HG03060 (cell line): ENCODE results near the gene WNT3.
"Not testable (repeated sequence)": the region's sequence is repeated elsewhere in the genome, so short reads cannot be mapped to it uniquely, and the experiment has no call there.

ENCODE experiments used
- ATAC-seq: cut with Tn5 transposase; IDR thresholded peaks from one replicate; pipeline ENCODE4 v1.9.1; 2021; ENCODE audit warnings: low read depth, moderate number of reproducible peaks; ENCODE audit not compliant: unreplicated experiment

Gene WNT3

DNA sequence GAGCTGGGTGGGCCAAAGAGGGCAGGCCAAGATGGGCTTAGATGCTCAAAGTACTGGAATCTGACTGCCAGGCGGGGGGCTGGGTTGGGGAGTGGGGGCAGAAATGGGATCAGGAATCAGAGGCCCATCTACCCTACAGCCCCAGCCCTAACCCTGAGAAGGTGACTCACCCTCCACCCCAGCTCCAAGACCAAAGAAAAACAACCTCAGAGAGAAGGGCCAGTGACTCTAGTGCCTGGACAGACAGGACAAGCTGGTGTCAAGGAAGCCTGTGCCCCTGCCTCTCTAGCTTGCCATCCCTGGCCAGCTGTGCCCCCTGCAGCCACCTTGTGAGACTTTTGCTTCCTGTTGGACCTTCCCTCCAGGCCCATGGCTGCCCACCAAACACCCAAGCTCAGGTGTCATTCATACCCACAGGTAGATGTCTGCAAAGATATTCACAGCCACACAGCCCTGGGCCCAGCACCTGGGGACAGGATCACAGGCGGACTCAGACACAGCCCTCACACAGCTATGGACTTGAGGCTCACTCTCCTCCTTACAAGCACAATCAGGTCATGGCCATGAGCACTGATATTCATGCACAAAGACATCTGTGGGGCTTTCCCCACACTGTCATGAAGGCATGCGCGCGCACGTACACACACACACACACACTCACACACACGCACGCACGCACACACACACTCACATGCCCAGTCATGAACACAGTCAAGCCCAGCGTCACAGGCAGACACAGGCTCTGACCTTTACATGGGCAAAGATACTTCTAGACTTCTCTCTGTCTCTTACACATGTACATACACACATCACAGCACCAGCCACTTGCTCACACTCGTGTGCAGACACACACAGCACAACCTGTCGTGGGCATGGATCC lies 2.8 kb downstream of the WNT3 start:
- ATAC-seq = no peak

DNA sequence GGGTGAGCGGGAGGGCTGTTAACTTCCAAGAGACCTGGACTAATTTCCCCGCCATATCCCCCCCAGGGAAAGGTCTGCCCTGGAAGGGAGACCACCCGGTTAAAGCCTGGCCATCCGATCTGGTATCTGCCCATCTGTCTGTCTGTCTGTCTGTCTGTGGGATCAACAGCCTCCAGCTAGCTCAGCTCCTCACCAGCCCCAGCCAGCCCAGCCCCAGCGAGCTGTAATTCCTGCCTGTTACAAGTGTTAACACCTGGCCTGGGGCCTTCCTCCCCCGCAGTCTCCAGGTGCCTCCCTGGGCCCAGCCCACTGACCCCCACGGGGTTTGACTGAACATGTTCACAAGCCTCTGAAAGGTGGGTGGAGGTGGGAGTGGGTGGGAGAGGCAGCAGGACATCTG lies 4.0 kb downstream of the WNT3 start:
- ATAC-seq = no peak

DNA sequence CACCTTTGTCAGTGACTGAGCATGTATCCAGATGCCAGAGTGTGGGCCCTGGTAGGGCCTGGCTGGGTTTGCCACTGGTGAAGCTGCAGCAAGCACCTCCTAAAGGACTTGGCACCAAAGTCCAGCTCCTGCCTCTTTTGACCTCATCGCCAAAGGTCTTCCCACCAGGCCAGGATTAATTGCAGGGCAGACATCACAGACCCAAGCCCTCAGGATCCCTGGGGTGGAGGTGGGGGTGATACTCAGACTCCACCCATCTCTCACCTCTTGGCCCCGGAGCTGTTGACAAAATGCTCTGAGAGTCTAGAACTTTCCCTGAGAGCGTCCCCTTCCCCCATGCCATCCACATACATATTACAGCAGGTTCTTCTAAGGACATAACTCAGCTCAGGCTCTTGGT lies 4.6 kb downstream of the WNT3 start:
- no peak for ATAC-seq

DNA sequence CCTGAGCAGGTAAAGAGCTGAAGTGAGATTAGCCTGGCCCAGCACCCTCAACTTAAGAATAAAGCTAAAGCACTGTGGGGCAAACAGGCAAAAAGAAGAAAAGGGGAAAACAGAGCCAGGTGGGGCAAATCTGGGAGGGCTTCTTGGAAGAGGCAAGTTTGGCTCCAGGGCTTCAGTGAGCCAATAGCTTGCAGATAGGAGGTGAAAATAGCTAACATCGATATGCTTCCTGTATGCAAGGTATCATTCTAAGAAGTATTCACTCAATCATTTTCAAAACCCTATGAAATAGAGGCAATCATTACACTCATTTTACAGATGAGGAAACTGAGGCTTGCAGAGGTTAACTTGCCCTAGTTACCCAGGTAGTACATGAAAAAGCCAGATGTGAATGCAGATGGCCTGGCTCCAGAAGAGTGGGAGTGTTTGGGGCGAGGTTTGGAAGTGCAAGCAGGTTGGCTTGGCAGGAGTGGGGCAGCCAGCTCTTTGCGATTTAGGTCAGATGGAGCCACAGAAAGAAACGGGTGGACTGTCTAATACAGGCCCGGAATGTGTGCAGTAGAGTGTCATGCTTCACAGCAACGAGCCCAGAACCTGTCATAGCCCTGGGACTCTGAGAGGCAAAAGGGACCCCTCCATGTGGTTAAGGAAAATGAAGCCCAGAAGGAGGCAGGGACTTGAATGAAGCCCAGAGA lies 5.7 kb downstream of the WNT3 start:
- no peak for ATAC-seq

DNA sequence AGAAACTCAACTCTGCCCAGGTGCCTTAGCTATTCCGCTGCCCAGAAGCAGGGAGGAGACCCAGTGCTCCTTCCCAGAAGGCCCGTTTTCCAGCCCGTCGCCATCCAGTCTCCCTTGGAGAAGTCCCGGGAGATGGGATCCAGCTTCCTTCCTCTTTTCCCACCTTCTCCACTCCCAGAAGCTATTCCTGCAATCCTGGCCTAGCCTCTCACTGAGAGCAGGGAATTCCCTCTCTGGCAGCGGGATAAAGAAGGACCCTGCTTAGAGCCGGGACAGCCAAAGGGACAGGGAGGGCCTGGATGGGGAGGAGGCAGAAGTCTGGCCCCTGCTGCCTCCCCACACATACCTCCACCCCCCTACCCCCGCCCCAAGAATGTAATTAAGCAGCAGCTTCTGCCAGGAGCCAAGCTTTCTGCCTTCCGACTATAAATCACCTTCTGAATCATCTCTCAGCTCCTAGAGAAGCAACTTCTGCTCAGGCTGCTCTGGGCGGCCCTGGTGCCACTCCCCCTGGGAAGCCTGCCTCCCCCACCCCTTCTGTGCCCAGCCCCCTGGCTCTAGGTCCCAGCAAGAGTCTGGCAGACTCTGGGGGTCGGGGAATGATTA lies 6.4 kb downstream of the WNT3 start:
- no peak for ATAC-seq

DNA sequence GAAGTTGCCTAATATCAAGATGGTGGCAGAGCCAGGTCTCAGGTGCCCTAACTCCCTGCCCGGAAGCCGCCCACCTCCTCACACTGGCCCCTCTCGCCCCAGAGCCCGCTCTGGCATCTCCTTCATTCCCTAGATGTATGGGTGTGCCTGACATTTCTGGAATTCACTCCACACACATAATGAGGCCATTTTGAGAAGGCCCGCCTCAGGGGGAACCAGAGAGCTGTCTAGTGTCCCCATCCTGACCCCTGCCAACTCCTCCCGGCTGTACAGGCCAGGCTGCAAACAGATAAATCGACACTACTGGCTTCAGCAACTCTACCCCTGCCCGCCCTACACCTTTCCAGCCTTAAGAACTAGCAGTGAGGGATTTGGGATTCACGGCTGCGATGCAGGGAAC lies 7.7 kb downstream of the WNT3 start:
- ATAC-seq = no peak

DNA sequence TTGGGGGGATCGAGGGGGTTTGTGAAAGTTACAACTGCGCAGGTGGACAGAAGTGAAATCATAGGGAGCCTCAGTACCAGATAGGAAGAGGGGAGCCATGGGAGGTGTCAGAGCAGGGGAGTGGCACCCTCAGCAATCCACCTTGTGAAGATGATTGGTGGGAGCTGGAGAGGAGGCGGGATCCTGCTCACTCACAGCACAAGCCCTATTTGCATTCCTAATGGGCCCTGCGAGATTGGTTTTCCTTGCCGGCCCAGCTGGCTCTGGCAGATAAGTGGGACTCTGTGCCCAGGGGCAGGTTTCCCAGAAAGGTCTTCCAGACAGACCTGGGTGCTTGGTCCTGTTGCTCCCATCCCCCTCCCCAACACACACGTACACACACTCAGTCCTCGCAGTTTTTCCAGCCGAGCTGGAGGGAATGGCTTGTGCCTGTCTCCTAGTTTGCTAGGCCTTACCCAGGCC lies 9.4 kb downstream of the WNT3 start:
- ATAC-seq = no peak

DNA sequence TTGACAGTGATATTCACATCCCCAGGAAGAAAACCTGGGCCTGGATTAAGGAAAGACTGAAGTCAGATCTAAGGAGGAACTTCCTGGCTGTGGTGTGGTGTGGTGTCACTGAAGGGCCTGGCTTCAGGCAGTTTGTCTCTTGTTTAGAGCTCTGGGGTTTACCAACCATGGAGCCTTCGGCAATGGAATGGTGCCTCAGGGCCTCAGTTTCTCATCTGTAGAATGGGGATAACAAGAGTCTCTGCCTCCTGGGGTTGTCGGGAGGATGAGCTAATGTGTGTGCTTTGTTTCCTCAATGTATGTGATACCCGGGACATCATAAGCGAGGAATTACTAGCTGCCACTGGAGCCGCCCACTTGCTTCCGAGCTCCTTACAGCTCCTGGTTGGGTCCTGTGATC lies 12.7 kb downstream of the WNT3 start:
- ATAC-seq = no peak

DNA sequence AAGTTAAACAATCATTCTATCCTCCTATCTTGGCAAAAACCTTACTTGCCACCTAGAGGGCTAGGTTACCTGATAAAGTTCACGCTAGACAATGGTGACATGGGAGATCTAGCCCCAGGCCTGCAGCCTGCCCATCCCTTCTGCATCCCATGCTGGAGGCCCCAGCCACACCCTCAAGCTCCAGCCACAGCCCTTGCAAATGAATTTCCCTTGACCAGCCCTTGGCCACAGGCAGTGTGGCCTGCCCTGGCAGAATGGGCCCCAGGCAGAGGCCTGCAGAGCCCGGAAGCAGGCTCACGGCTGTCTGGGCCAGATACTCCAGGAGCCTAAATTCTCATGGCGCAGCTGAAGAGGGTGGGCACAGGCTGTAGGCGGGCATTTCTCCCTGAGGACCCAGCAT lies 14.9 kb downstream of the WNT3 start:
- ATAC-seq = no peak

DNA sequence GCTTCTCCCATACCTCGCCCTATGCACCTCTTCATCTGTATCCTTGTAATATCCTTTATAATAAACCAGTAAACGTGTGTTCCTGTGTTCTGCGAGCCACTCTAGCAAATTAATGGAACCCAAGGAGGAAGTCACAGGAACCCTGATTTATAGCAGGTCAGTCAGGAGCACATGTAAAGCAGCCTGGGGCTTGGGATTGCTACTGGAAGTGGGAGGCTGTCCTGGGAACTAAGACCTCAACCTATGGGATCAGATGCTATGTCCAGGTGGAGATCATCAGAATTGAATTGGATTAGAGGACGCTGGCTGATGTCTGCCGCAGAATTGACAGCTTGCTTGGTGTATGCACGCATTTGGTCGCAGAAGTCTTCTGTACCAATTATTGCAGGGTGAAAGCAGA lies 15.7 kb downstream of the WNT3 start:
- no peak for ATAC-seq

DNA sequence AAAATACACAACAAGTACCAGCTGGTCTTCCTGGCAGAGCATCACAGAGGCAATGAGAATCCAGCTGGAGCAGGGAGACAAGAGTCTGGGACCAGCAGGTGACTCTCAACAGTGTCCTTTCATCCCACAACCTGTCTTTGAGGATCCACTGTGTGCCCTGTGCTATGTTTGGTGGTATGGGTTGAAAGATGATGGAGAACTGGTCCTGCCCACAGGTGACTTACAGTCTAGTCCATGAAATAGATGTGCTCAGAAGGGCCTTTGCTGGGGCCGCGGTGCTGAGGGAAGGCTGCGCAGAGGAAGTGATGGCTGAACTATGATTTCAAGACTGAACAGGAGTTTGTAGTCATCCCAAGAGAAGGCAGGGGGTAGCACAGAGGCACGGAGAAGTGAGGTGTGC lies 17.9 kb downstream of the WNT3 start:
- ATAC-seq = no peak

DNA sequence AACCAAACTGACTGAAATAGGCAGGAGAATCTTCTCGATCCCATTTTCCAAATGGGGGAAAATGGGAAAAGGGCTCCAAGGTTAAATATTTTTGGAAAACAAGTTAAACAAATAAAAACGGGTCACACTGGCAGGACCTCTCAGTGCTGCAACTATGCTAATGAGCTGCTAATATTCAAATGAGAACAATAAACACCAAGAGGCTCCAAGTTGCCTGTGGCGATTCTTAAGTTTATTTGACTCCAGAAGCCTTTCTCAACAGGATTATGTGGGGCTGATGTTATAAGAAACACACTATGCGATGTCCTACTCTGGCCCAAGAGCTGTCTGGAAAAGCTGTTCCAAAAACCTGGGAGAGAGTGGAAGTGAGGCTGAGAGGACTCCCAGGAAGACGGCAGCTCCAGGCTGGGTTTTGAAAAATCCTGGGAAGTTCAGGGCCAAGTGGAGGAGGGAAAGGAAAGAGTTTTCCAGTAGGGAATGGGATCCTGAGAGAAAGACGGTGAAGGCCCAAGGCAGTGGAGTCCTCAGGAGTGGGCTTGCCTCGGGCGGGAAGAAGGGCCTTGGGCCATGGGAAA lies 21.4 kb downstream of the WNT3 start:
- ATAC-seq = no peak

DNA sequence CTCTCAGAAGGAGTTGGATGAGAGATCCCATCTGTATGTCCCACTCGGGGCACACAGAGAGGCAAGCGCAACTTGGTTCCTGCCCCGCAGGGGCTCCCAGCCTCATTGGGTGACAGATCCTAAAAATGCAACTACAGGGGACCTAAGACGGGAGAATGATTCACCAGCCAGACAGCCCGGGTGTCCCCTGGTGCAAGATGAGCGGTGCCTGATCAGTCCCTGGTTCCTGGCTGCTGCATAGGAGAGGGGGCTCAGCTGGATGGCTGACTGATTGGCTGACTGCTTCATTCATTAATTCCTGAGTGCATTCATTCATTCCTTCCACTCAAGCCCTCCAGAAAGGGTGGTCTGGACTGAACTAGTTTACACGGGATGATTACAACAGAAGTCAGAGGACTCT lies 22.0 kb downstream of the WNT3 start:
- ATAC-seq = no peak

DNA sequence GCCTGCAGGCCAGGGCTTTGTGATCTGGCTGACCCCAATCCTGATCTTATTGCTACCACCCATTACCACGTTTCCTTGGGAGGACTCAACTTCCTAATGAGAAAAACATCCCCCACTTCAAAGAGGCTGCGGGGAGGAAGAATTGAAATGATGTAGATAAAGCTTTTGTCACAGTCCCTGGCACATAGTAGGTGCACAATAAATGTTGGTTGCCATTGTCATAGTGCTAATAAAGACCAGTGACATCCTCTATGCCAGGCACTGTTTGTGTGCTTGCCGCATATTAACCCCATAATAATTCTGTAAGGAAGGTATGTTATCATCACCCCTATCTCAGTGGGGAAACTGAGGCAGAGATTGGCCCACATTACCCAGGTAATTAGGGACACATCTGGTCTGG lies 22.4 kb downstream of the WNT3 start:
- no peak for ATAC-seq

DNA sequence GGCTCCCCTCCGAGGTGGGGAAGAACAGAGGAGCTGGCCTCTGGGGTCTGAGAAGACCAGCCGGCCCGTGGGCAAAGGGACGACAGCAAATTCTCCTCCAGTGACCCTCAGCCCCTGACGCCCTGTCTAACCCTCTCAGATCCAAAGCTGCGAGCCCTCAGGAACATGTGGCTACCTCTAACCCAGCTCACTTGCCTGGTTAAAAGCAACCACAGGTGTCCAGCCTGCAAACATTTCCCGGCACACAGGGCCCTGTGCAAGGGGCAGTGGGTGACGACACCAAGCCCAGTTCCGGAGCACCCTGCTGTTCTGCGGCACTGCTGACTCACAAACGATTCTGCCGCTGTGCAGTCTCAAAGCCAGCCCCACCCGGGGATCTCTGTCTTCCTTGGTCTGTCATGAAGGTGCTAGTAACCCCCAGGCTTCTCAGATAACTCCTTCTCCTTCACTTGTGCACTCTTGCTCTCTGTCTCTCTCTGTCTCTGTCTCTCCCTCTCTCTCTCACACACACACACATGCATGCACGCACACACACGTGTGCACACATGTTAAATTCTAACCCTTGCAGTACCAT lies 23.0 kb downstream of the WNT3 start:
- ATAC-seq = no peak

DNA sequence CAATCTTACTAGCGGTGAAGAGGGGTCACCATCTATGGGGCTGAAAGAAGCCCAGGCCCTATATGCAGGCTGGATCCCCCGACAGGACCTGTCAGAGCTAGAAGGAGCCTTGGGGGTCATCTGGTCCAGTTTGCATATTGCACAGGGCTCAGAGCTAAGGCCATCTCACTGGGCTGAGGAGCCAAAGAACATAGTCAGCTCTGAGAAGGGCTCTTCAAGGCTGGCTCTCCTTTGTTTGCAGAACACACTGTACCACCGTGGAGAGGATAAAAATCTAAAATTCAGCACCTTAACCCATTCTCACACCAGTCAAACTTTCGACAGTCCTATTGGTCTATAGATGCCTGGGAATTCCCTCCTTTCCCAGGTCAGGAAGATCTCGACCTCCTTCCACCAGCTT lies 24.2 kb downstream of the WNT3 start:
- ATAC-seq = no peak

DNA sequence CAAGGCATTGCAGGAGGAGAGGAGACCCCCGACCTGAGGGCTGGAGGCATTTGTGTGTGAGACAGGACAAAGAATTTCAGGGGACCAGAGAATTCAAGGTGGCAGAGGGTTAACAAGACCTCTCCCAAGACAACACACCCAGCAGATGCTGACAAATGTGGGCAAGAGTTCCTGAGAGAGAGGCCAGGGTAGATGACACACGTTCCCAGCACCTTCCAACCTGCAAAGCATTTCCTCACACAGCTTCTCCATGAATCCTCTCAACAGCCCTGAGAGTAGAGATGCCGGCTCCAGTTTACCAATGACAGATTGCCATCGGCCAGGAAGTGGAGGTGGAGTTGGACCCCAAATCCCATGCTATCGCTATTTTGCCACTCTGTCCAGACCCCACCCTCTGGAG lies 25.0 kb downstream of the WNT3 start:
- ATAC-seq = no peak

DNA sequence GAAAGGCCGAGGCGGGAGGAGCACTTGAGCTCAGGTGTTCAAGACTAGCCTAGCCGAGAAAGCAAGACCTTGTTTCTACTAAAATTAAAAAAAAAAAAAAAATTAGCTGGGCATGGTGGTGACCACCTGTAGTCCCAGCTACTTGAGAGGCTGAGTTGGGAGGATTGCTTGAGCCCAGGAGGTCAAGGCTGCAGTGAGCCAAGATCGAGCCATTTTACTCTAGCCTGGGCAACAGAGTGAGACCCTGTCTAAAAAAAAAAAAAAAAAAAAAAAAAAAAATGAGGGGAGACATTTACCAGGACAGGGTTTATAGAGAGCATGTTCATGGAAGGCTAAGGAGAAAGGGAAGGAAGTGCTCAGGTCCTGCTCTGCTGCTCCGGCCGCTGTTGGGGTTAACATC lies 25.5 kb downstream of the WNT3 start:
- ATAC-seq = not testable (repeated sequence)

DNA sequence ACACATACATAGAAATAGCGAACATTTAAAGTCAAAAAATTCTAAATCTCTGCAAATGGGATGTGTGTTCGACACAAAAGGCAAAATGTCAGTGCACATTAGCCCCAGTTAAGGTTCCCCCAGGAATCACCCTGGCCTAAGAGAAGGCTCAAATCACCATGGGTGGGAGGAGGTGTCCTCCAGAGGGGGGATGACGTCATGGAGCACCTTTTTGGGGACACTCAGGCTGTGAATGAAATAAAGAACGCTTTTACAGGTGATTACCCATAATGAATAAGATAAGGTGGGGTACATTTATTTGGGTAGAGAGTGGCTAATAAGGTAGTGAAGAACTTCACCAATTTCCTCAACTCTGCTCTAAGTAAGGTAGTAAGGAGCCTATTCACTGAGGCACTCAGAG lies 26.4 kb downstream of the WNT3 start:
- no peak for ATAC-seq

DNA sequence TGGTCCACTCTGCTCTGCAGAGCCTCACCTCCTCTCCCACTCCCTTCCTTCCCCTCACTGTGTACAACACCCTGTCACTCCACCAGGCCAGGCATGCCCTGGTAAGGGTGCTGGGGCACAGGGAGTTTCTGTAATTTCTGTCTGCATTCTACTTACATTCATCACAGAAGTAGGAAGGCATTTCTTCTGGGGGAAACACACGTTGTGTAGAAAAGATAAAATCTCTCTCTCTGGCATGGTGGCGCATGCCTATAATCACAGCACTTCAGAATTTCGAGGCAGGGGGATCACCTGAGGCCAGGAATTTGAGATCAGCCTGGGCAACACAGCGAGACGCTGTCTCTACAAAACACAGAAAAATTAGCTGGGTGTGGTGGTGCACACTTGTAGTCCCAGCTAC lies 27.0 kb downstream of the WNT3 start:
- ATAC-seq = no peak

DNA sequence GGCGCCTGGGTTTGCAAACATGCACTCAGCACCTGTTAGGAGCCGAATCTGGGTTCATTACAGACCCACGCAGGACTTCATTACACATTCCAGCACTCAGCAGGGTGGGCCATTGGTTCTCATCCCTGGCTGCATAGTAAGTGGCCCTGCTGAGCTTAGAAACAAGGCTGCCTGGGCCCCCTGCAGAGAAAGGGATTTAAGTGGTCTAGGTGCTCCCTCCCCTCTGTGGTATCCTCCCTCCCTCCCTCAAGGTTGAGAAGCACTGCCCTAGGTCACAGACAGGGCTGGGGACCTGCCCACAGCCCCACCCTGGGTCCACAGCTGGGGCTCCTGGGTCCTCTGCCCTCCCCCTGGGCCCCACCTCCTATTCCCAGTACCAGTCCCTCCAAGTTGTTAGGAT lies 28.3 kb downstream of the WNT3 start:
- no peak for ATAC-seq
